HEK293 (cell line): Measurements from ENCODE around the gene SNTB2.

Experiments used
- CTCF ChIA-PET: fragments of 350-600 bp; formaldehyde crosslinking; extraction: SDS; loops from one replicate; lab custom pipeline; 2021; ENCODE audit warnings: antibody characterized with exemption; lab: Yijun Ruan, JAX
- POLR2A ChIA-PET: fragments of 300-600 bp; formaldehyde crosslinking; extraction: SDS; loops from one replicate; lab custom pipeline; 2020; ENCODE audit warnings: antibody characterized with exemption, inconsistent platforms; lab: Yijun Ruan, JAX
- H3K27ac ChIP-seq: fragments of 200-500 bp; sonication (Bioruptor generic); 2 replicates; pipeline ENCODE4 v1.5.1; 2014; ENCODE audit warnings: low read depth, low read length, control low read depth, inconsistent platforms; ENCODE audit errors: extremely low read depth
- H3K36me3 ChIP-seq, 2 experiments: fragments of 200-500 bp in 1 of 2; sonication (Bioruptor generic) in 1 of 2; 1 replicate in 1 of 2; 2 replicates in 1 of 2; pipeline ENCODE4 v1.5.1; 2014 to 2017; ENCODE audit warnings: inconsistent platforms in 2 of 2, low read length in 2 of 2; ENCODE audit not compliant: control insufficient read depth in 2 of 2, insufficient read depth in 1 of 2
- H3K4me1 ChIP-seq: fragments of 200-500 bp; sonication (Bioruptor generic); 2 replicates; pipeline ENCODE4 v1.5.1; 2014; ENCODE audit warnings: mild to moderate bottlenecking, low read length, inconsistent platforms; ENCODE audit not compliant: control insufficient read depth, insufficient read depth
- H3K4me3 ChIP-seq: 2 replicates; pipeline ENCODE4 v1.5.1; 2011; ENCODE audit warnings: low read depth, mild to moderate bottlenecking, control low read depth, low read length, moderate library complexity
- H3K9me3 ChIP-seq: fragments of 200-500 bp; sonication (Bioruptor generic); 2 replicates; pipeline ENCODE4 v1.5.1; 2014; ENCODE audit warnings: low read depth, low read length, inconsistent platforms; ENCODE audit not compliant: control insufficient read depth, insufficient read depth
- GLIS1 ChIP-seq: fragments of 450-650 bp; formaldehyde crosslinking; IDR thresholded peaks from 2 replicates; pipeline ENCODE4 v1.5.1; 2016; ENCODE audit warnings: missing biosample characterization, missing genetic modification characterization
- KLF10 ChIP-seq: fragments of 450-650 bp; IDR thresholded peaks from 2 replicates; pipeline ENCODE4 v1.5.1; 2018; ENCODE audit warnings: missing biosample characterization, mild to moderate bottlenecking, missing genetic modification characterization
- MEIS1 ChIP-seq: sonication (generic); formaldehyde crosslinking; IDR thresholded peaks from 2 replicates; pipeline ENCODE4 v1.8.1; 2022; ENCODE audit warnings: missing genetic modification reagents, mild to moderate bottlenecking, borderline replicate concordance
- MZF1 ChIP-seq: fragments of 450-650 bp; formaldehyde crosslinking; IDR thresholded peaks from 2 replicates; pipeline ENCODE4 v1.5.1; 2017; ENCODE audit warnings: missing biosample characterization, missing genetic modification characterization, borderline replicate concordance
- OSR2 ChIP-seq: fragments of 450-650 bp; formaldehyde crosslinking; IDR thresholded peaks from 2 replicates; pipeline ENCODE4 v1.5.1; 2016; ENCODE audit warnings: missing biosample characterization, missing genetic modification characterization
- SP2 ChIP-seq: fragments of 450-650 bp; formaldehyde crosslinking; IDR thresholded peaks from 2 replicates; pipeline ENCODE4 v1.5.1; 2016; ENCODE audit warnings: missing biosample characterization, missing genetic modification characterization
- ZBTB17 ChIP-seq: fragments of 450-650 bp; formaldehyde crosslinking; IDR thresholded peaks from 2 replicates; pipeline ENCODE4 v1.5.1; 2016; ENCODE audit warnings: missing biosample characterization, missing genetic modification characterization
- ZBTB20 ChIP-seq: fragments of 450-650 bp; formaldehyde crosslinking; IDR thresholded peaks from 2 replicates; pipeline ENCODE4 v1.5.1; 2016; ENCODE audit warnings: missing biosample characterization, missing genetic modification characterization
- ZBTB8A ChIP-seq: fragments of 450-650 bp; formaldehyde crosslinking; IDR thresholded peaks from 2 replicates; pipeline ENCODE4 v1.5.1; 2016; ENCODE audit warnings: missing biosample characterization, missing genetic modification characterization
- ZEB2 ChIP-seq: fragments of 450-650 bp; formaldehyde crosslinking; IDR thresholded peaks from 2 replicates; pipeline ENCODE4 v1.5.1; 2016; ENCODE audit warnings: missing biosample characterization, missing genetic modification characterization
- ZNF24 ChIP-seq: fragments of 450-650 bp; formaldehyde crosslinking; IDR thresholded peaks from 2 replicates; pipeline ENCODE4 v1.5.1; 2016; ENCODE audit warnings: missing biosample characterization, missing genetic modification characterization
- ZNF311 ChIP-seq: fragments of 450-650 bp; formaldehyde crosslinking; IDR thresholded peaks from 2 replicates; pipeline ENCODE4 v1.5.1; 2017; ENCODE audit warnings: missing biosample characterization, missing genetic modification characterization, borderline replicate concordance
- ZNF350 ChIP-seq: fragments of 450-650 bp; formaldehyde crosslinking; IDR thresholded peaks from 2 replicates; pipeline ENCODE4 v1.5.0; 2017; ENCODE audit warnings: missing biosample characterization, mild to moderate bottlenecking, missing genetic modification characterization
- ZNF366 ChIP-seq: fragments of 450-650 bp; formaldehyde crosslinking; conservative IDR thresholded peaks from 2 replicates; pipeline ENCODE4 v1.5.1; 2016; ENCODE audit warnings: missing biosample characterization, missing genetic modification characterization
- ZNF404 ChIP-seq: fragments of 450-650 bp; formaldehyde crosslinking; IDR thresholded peaks from 2 replicates; pipeline ENCODE4 v1.5.1; 2017; ENCODE audit warnings: missing biosample characterization, missing genetic modification characterization
- ZNF48 ChIP-seq: fragments of 450-650 bp; formaldehyde crosslinking; IDR thresholded peaks from 2 replicates; pipeline ENCODE4 v1.5.1; 2016; ENCODE audit warnings: missing biosample characterization, missing genetic modification characterization
- ZNF548 ChIP-seq: fragments of 450-650 bp; formaldehyde crosslinking; IDR thresholded peaks from 2 replicates; pipeline ENCODE4 v1.5.1; 2016; ENCODE audit warnings: missing biosample characterization, missing genetic modification characterization
- ZNF561 ChIP-seq: fragments of 450-650 bp; IDR thresholded peaks from 2 replicates; pipeline ENCODE4 v1.5.1; 2018; ENCODE audit warnings: missing biosample characterization, missing genetic modification characterization, borderline replicate concordance
- ZNF596 ChIP-seq: fragments of 450-650 bp; IDR thresholded peaks from 2 replicates; pipeline ENCODE4 v1.5.0; 2018; ENCODE audit warnings: missing biosample characterization, mild to moderate bottlenecking, missing genetic modification characterization, moderate library complexity
- ZNF626 ChIP-seq: fragments of 450-650 bp; sonication (Bioruptor Pico); formaldehyde crosslinking; IDR thresholded peaks from 2 replicates; pipeline ENCODE4 v1.5.1; 2018; ENCODE audit warnings: missing biosample characterization, missing genetic modification characterization, inconsistent platforms
- ZNF76 ChIP-seq: fragments of 450-650 bp; formaldehyde crosslinking; IDR thresholded peaks from 2 replicates; pipeline ENCODE4; 2016; ENCODE audit warnings: low read depth, missing biosample characterization, missing genetic modification characterization, borderline replicate concordance
- TF ChIP-seq, protein P1 (sequence below): fragments of 450-650 bp; formaldehyde crosslinking; IDR thresholded peaks from 2 replicates; pipeline ENCODE4 v1.5.1; 2016; ENCODE audit warnings: missing biosample characterization, missing genetic modification characterization
- TF ChIP-seq, protein P2 (sequence below): fragments of 450-650 bp; formaldehyde crosslinking; IDR thresholded peaks from 2 replicates; pipeline ENCODE4 v1.5.1; 2016; ENCODE audit warnings: missing biosample characterization, missing genetic modification characterization
- TF ChIP-seq, protein P3 (sequence below): fragments of 450-650 bp; IDR thresholded peaks from 2 replicates; pipeline ENCODE4 v1.5.1; 2018; ENCODE audit warnings: missing biosample characterization, missing genetic modification characterization
- TF ChIP-seq, protein P4 (sequence below): fragments of 450-650 bp; formaldehyde crosslinking; IDR thresholded peaks from 2 replicates; pipeline ENCODE4 v1.5.1; 2016; ENCODE audit warnings: missing biosample characterization, missing genetic modification characterization
- TF ChIP-seq, protein P5 (sequence below): fragments of 450-650 bp; formaldehyde crosslinking; optimal IDR thresholded peaks from 2 replicates; pipeline ENCODE3; 2016; ENCODE audit warnings: missing biosample characterization, mild to moderate bottlenecking, missing genetic modification characterization

SNTB2 gene

DNA sequence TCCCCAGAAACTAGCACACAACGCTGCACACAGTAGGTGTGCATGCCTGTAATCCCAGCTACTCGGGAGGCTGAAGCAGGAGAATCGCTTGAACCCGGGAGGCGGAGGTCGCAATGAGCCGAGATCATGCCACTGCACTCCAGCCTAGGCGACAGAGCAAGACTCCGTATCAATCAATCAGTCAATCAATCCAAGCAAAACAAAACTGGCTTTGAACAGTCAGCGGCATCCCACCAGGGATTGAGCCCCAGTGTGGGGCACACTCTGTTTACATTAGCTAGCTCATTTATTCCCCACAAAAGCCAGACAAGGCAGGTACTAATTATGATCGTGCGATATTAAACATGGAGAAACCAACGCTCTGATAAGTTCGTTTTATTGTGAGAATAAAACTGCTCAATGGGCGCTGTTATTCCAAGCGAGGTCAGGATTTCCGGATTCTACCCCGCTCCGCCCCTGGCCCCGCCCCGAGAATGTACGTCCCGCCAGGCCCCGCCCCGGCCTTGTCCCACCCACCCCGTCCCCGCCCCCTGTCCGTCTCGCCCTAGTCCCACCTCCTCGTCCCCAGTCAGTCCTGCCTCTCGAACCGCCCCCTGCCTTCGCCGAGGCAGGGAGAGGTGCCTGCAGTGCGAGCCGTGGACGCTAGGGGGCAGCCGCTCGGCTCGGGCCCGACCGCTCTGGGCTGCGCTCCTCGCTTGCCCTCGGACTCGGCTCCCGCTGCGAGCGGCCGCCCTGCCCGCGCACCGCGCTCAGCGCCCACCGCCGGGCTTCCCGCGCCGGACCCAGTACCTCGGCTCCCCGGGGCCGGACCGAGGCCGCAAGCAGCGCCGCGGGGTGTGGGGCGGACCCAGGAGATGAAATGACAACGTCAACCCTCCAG lies 123.9 kb downstream of the SNTB2 start, which contains the start of gene VPS4A (continued):
- TF ChIP-seq, protein P1, sequence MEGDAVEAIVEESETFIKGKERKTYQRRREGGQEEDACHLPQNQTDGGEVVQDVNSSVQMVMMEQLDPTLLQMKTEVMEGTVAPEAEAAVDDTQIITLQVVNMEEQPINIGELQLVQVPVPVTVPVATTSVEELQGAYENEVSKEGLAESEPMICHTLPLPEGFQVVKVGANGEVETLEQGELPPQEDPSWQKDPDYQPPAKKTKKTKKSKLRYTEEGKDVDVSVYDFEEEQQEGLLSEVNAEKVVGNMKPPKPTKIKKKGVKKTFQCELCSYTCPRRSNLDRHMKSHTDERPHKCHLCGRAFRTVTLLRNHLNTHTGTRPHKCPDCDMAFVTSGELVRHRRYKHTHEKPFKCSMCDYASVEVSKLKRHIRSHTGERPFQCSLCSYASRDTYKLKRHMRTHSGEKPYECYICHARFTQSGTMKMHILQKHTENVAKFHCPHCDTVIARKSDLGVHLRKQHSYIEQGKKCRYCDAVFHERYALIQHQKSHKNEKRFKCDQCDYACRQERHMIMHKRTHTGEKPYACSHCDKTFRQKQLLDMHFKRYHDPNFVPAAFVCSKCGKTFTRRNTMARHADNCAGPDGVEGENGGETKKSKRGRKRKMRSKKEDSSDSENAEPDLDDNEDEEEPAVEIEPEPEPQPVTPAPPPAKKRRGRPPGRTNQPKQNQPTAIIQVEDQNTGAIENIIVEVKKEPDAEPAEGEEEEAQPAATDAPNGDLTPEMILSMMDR, result peak; percentile 78
- TF ChIP-seq MZF1 (tag by site-specific recombination) (peak; percentile 26; the same call in 1 of the 2 replicates), KLF10 (tag by site-specific recombination) (peak; percentile 58; the same call in 1 of the 2 replicates), ZNF561 (tag by site-specific recombination) (peak; percentile 88), OSR2 (no peak), ZBTB8A (peak; percentile 87), SP2 (peak; percentile 79), GLIS1 (tag by site-specific recombination) (peak; percentile 19; the same call in 1 of the 2 replicates), ZNF596 (tag by site-specific recombination) (peak; percentile 25; the same call in 1 of the 2 replicates)
- TF ChIP-seq, protein P2, sequence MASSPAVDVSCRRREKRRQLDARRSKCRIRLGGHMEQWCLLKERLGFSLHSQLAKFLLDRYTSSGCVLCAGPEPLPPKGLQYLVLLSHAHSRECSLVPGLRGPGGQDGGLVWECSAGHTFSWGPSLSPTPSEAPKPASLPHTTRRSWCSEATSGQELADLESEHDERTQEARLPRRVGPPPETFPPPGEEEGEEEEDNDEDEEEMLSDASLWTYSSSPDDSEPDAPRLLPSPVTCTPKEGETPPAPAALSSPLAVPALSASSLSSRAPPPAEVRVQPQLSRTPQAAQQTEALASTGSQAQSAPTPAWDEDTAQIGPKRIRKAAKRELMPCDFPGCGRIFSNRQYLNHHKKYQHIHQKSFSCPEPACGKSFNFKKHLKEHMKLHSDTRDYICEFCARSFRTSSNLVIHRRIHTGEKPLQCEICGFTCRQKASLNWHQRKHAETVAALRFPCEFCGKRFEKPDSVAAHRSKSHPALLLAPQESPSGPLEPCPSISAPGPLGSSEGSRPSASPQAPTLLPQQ, result peak; percentile 12; the same call in 1 of the 2 replicates
- TF ChIP-seq, protein P3, sequence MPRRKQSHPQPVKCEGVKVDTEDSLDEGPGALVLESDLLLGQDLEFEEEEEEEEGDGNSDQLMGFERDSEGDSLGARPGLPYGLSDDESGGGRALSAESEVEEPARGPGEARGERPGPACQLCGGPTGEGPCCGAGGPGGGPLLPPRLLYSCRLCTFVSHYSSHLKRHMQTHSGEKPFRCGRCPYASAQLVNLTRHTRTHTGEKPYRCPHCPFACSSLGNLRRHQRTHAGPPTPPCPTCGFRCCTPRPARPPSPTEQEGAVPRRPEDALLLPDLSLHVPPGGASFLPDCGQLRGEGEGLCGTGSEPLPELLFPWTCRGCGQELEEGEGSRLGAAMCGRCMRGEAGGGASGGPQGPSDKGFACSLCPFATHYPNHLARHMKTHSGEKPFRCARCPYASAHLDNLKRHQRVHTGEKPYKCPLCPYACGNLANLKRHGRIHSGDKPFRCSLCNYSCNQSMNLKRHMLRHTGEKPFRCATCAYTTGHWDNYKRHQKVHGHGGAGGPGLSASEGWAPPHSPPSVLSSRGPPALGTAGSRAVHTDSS (tag by site-specific recombination), result no peak

DNA sequence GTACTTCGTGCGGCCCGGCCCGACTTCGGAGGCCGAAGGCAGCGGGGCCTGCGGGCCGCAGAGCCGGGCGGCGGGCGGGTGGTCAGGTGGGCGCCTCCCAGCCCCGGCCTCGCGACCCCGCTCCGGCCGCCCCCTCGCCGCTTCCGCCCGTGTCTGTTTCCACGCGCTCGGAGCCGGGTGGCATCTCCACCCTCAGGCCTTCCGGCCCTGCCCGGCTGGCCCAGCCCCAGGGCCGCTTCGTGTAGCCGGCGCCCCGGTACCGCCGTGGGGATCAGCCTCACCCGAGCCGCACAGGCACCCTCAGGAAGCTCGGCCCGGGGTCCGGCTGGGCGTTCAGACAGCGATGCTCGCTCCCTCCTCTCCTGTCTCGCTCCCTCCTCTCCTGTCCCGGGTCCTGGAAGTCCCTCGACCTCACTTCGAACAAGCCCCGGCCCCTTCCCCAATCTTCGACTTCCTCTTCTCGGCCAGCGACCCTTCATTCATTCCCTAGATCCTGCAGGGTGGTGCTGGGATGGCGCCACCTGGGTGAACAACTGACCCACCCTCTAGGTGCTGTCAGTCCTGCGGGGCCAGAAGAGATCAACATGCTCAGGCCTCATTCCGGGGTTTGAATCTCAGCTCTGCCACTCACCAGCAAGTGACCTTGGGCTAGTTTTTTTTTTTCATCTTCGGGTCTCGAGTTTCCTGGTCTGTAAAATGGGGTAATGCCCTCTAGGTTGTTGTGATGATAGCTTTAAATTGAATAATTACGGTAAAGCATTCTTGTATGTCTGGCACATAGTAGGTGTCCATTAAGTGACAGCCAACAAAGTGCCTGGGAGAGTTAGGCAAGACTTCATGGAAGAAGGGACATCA lies 124.8 kb downstream of the SNTB2 start:
- CTCF ChIA-PET, result interaction anchor here (0.7 to 1.3 kb wide), 8 partner anchors 15 to 790 kb away, joined by 3 to 6 read pairs (median 3); partner anchors contain the start of genes NIP7 and PDF
- H3K4me3 ChIP-seq, result peak overlapping the region; percentile 82
- POLR2A ChIA-PET, result interaction anchor here (0.6 to 1.4 kb wide), 4 partner anchors 12 to 206 kb away, joined by 3 to 4 read pairs (median 3); partner anchors contain the start of gene HAS3
- peaks cover 14 to 41% of the 10 kb centered on the region in 2 experiments; a peak in 2 of 3 replicates for H3K36me3 ChIP-seq
- H3K27ac ChIP-seq, result peak overlapping the region; percentile 93
- no peaks in the 10 kb centered on the region for H3K9me3 ChIP-seq
- H3K4me1 ChIP-seq, result no peaks in the 10 kb centered on the region
- TF ChIP-seq ZEB2 (tag by site-specific recombination), result peak; percentile 32; the same call in 1 of the 2 replicates
- no peak for TF ChIP-seq ZNF48 (tag by site-specific recombination)
- TF ChIP-seq ZBTB20, result peak; percentile 97
- TF ChIP-seq ZNF548 (tag by site-specific recombination), result no peak
- peak; percentile 88 for TF ChIP-seq ZNF24 (tag by site-specific recombination)
- no peak for TF ChIP-seq ZNF311
- TF ChIP-seq ZNF404, result no peak
- 0 out of 2 replicates have a peak, but pooled peaks have one; percentile 47 for TF ChIP-seq MEIS1 (CRISPR knock-in tag)
- TF ChIP-seq, protein P4, sequence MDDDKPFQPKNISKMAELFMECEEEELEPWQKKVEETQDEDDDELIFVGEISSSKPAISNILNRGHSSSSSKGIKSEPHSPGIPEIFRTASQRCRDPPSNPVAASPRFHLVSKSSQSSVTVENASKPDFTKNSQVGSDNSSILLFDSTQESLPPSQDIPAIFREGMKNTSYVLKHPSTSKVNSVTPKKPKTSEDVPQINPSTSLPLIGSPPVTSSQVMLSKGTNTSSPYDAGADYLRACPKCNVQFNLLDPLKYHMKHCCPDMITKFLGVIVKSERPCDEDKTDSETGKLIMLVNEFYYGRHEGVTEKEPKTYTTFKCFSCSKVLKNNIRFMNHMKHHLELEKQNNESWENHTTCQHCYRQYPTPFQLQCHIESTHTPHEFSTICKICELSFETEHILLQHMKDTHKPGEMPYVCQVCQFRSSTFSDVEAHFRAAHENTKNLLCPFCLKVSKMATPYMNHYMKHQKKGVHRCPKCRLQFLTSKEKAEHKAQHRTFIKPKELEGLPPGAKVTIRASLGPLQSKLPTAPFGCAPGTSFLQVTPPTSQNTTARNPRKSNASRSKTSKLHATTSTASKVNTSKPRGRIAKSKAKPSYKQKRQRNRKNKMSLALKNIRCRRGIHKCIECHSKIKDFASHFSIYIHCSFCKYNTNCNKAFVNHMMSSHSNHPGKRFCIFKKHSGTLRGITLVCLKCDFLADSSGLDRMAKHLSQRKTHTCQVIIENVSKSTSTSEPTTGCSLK (tag by site-specific recombination), result no peak
- peak; percentile 88 for TF ChIP-seq ZBTB17 (tag by site-specific recombination)
- no peak for TF ChIP-seq ZNF626
- no peak for TF ChIP-seq ZNF366 (tag by site-specific recombination)
- TF ChIP-seq ZNF76 (tag by site-specific recombination), result no peak
- TF ChIP-seq ZNF350 (tag by site-specific recombination), result no peak
- no peak for TF ChIP-seq ZBTB8A
- TF ChIP-seq, protein P5, sequence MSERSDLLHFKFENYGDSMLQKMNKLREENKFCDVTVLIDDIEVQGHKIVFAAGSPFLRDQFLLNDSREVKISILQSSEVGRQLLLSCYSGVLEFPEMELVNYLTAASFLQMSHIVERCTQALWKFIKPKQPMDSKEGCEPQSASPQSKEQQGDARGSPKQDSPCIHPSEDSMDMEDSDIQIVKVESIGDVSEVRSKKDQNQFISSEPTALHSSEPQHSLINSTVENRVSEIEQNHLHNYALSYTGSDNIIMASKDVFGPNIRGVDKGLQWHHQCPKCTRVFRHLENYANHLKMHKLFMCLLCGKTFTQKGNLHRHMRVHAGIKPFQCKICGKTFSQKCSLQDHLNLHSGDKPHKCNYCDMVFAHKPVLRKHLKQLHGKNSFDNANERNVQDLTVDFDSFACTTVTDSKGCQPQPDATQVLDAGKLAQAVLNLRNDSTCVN, result peak; percentile 65
